Activated CD8-positive, alpha-beta T cell treated with anti-CD3 and anti-CD28 coated beads for 36 hours (primary cell): Measurements from ENCODE around the gene LRFN2. TPM values are rescaled to one million over a fixed set of nuclear protein-coding genes. Genes with fewer than 3 reads are reported as not detected.
A peak's percentile ranks its signal among the peaks of the same experiment; 100 is the strongest.

Experiments
- ATAC-seq: fragments of 200-7000 bp; cut with Tn5 transposase; one replicate; pipeline ENCODE4 v1.10.0; 2021; ENCODE audit warnings: mild to moderate bottlenecking, moderate library complexity
- CTCF ChIA-PET: fragments of 350-600 bp; sonication (Branson Sonifier 250); formaldehyde crosslinking; loops from one replicate; lab custom pipeline; 2021; ENCODE audit warnings: antibody characterized with exemption; lab: Charles Lee
- POLR2A ChIA-PET: fragments of 350-600 bp; sonication (Branson Sonifier 250); formaldehyde crosslinking; loops from one replicate; lab custom pipeline; 2021; ENCODE audit warnings: antibody characterized with exemption; lab: Charles Lee
- DNase-seq: peaks from one replicate; pipeline ENCODE4 v3.0.0-alpha.2; 2020
- H3K27ac Mint-ChIP-seq: one replicate; pipeline ENCODE4 v1.8.0; 2021; ENCODE audit warnings: mild to moderate bottlenecking, mixed read lengths
- H3K27me3 Mint-ChIP-seq: one replicate; pipeline ENCODE4 v1.8.0; 2021; ENCODE audit warnings: mixed read lengths
- H3K36me3 Mint-ChIP-seq: one replicate; pipeline ENCODE4 v1.8.0; 2021; ENCODE audit warnings: low read depth, mixed read lengths
- H3K4me1 Mint-ChIP-seq: one replicate; pipeline ENCODE4 v1.8.0; 2021; ENCODE audit warnings: low read depth, mixed read lengths
- H3K4me3 Mint-ChIP-seq: one replicate; pipeline ENCODE4 v1.8.0; 2021; ENCODE audit warnings: mild to moderate bottlenecking, moderate library complexity, mixed read lengths
- H3K9me3 Mint-ChIP-seq: one replicate; pipeline ENCODE4 v1.8.0; 2021; ENCODE audit warnings: mixed read lengths
- CTCF ChIP-seq: fragments of 200-600 bp; IDR thresholded peaks from one replicate; pipeline ENCODE4 v1.8.0; 2022; ENCODE audit warnings: antibody characterized with exemption, mild to moderate bottlenecking
- intact Hi-C: fragments of 100-400 bp; cut with micrococcal nuclease; formaldehyde crosslinking; loops from one replicate; pipeline ENCODE4 v1.10.0; 2022
- total RNA-seq, 2 experiments: library from RNA; stranded (reverse); gene quantifications; one replicate each; pipeline ENCODE4 v1.2.3, GENCODE V29; 2021

LRFN2 gene
- total RNA-seq, 2 experiments from 2014 or later: not detected

DNA sequence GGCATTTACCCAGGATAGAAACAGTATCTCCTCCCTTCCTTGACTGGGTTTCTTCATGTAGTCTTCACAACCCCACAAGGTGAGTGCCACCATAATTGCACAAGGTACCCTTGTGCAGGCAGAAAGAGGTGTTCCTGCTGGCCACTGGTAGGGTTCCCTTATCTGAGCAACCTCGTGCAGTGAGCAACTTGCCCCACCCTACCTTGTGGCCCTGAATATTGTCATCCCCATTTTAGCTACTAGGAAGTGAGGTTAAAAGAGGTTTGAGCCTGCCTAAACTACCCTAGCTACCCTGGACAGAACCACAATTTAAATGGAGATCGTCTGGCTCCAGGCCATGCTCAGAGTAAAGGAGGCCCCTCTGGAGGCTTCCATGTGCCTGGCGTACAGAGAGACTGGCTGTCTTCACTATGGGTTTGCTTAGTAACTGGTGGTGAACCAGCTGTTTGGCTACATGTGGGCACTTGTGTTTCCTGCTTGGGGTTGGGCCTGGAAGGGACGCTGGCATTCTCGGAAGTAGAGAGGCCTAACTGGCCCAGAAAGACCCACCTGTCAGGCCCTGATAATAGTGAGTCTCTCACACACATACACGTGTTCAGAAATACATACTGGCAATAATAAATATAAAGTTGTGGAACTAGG lies 148.8 kb downstream of the LRFN2 start:
- ChIA-PET CTCF (interaction anchor here (1.2 kb wide), 1 partner anchor 110 kb away, joined by 3 read pairs; no protein-coding TSS in a partner anchor), POLR2A (no interaction called here)
- Mint-ChIP-seq H3K27me3 (no peaks in the 10 kb centered on the region), H3K9me3 (no peaks in the 10 kb centered on the region), H3K36me3 (no peaks in the 10 kb centered on the region), H3K27ac (no peak overlapping the region), H3K4me1 (peaks cover 7% of the 10 kb centered on the region), H3K4me3 (no peak overlapping the region)
- DNase-seq: no peak
- no peak for ATAC-seq
- intact Hi-C loops: no loop called here
- TF ChIP-seq CTCF: no peak

GRCh38 chr6:40437631-40438030 lies 149.5 kb downstream of the LRFN2 start:
- H3K27ac Mint-ChIP-seq: no peak overlapping the region
- DNase-seq (no peak), ATAC-seq (no peak)
- intact Hi-C loops: no loop called here
- H3K4me3 Mint-ChIP-seq: no peak overlapping the region
- no peak for TF ChIP-seq CTCF
- peaks cover 7% of the 10 kb centered on the region for H3K4me1 Mint-ChIP-seq
- no peaks in the 10 kb centered on the region for H3K36me3 Mint-ChIP-seq
- ChIA-PET POLR2A (no interaction called here), CTCF (interaction anchor here (1.2 kb wide), 1 partner anchor 109 kb away, joined by 3 read pairs; no protein-coding TSS in a partner anchor)
- no peaks in the 10 kb centered on the region for H3K9me3 Mint-ChIP-seq
- H3K27me3 Mint-ChIP-seq: no peaks in the 10 kb centered on the region

DNA sequence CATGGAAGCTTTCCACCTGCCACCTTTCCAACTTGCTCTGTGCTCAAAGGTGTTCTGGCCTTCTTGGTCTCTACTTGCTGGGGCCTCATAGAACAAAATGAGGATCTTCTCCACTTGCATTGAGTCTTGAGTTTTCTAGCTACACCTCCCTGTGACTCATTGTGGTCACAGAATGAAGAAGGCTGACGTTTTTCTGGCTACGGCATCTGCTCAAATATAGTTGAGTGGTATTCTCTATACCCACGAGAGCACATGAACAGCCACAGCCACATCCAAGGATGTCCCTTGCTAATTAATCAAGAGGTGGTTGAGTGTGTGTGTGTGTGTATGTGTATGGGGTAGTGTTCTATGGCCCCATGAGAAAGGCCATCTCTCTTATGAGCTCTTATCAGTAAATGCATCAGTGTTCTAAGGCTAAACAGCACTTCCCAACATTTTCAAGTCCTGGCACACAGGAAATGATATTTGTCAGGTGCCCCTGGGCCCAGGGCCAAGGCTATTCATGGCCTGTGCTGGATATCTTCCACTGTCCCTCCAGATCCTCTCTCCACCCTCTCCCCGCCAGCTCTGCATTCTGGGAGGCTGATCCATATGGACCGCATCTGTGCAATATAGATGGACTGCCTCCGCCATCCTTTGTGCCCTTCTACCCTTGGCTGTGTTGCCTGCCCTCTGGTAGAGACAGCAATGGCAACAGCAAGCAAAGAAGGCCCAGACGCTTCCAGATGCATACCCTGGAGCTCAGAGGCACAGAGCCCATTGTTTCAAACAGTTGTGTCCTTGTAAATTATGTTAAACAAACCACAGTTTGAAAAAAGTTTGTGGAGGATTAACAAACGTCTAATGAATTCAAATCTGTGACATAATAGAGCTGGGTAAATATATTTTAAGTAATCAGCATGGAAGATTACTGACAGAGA lies 150.2 kb downstream of the LRFN2 start:
- peaks cover 7% of the 10 kb centered on the region for H3K4me1 Mint-ChIP-seq
- no peak overlapping the region for H3K4me3 Mint-ChIP-seq
- no peaks in the 10 kb centered on the region for H3K27me3 Mint-ChIP-seq
- intact Hi-C loops: no loop called here
- ATAC-seq: peak; percentile 80
- ChIA-PET CTCF (no interaction called here), POLR2A (no interaction called here)
- H3K27ac Mint-ChIP-seq: no peak overlapping the region
- no peaks in the 10 kb centered on the region for H3K36me3 Mint-ChIP-seq
- TF ChIP-seq CTCF: no peak
- peak; percentile 51 for DNase-seq
- no peaks in the 10 kb centered on the region for H3K9me3 Mint-ChIP-seq

DNA sequence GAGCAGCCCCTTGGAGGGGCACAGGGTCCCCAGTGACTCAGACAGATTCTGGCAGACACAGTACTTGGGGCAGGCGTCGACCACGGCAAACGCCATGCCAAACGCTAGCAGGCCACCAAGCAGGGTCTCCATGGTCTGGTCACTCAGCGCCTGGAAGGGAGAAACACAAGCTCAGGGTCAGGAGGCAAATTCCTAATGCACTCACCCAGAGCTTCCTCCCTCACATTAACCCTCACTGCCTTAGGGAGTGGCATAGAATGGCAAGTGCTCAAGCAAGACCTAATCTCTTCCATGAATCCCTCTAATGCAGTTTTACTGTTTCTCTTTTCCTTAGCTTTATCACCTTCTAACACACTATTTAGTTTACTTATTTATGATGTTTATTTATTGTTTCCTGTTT lies 154.2 kb downstream of the LRFN2 start:
- intact Hi-C loops: no loop called here
- Mint-ChIP-seq H3K36me3 (no peaks in the 10 kb centered on the region), H3K4me3 (no peak overlapping the region), H3K9me3 (no peaks in the 10 kb centered on the region), H3K4me1 (peaks cover 7% of the 10 kb centered on the region), H3K27me3 (no peaks in the 10 kb centered on the region), H3K27ac (no peak overlapping the region)
- POLR2A ChIA-PET: interaction anchor here (1.0 kb wide), 1 partner anchor 121 kb away, joined by 3 read pairs; no protein-coding TSS in a partner anchor
- CTCF ChIA-PET: no interaction called here
- TF ChIP-seq CTCF: no peak
- DNase-seq: no peak
- ATAC-seq: no peak

- no peaks in the 10 kb centered on the region for H3K9me3 Mint-ChIP-seq
- TF ChIP-seq CTCF: no peak
- no peak overlapping the region for H3K4me3 Mint-ChIP-seq
- ChIA-PET POLR2A (no interaction called here), CTCF (no interaction called here)
- DNase-seq (no peak), ATAC-seq (no peak)
- H3K4me1 Mint-ChIP-seq: peaks cover 4% of the 10 kb centered on the region
- no peak overlapping the region for H3K27ac Mint-ChIP-seq
- no peaks in the 10 kb centered on the region for H3K36me3 Mint-ChIP-seq
- H3K27me3 Mint-ChIP-seq: no peaks in the 10 kb centered on the region
- intact Hi-C loops: no loop called here
Observed at GRCh38 chr6:40431706-40432105, 155.5 kb downstream of the LRFN2 start.
